T-cell (primary cell): ENCODE data around the gene CADM1. TPM values are rescaled to one million over a fixed set of nuclear protein-coding genes. Genes with fewer than 3 reads are reported as not detected.

Experiments
- ATAC-seq, 4 experiments: fragments of 200-7000 bp in 3 of 4; fragments of 150-1000 bp in 1 of 4; cut with Tn5 transposase; replicated peaks in 1 of 4; 1 replicate in 3 of 4; 2 replicates in 1 of 4; pipeline ENCODE4 v1.10.0; 2021; ENCODE audit warnings: moderate library complexity in 3 of 4, mild to moderate bottlenecking in 2 of 4, moderate number of reproducible peaks in 1 of 4
- CTCF ChIA-PET, 2 donors: fragments of 300-600 bp; sonication (Branson Sonifier 250); formaldehyde crosslinking; loops; one replicate each; lab custom pipeline; 2022; ENCODE audit warnings: antibody characterized with exemption in 2 of 2; lab: Charles Lee
- POLR2A ChIA-PET, 2 donors: fragments of 300-600 bp; sonication (Branson Sonifier 250); formaldehyde crosslinking; loops; one replicate each; lab custom pipeline; 2022; ENCODE audit warnings: antibody characterized with exemption in 2 of 2; lab: Charles Lee
- DNase-seq, 35 experiments: peaks; one replicate each; pipeline versions ENCODE4 v3.0.0 to v3.0.0-alpha.2; 2013 to 2023
- H3K27ac ChIP-seq: one replicate; pipeline ENCODE4 v1.5.1; 2013; ENCODE audit warnings: low read length
- H3K27me3 ChIP-seq, 2 experiments: replicated peaks in 1 of 2; 1 replicate in 1 of 2; 2 replicates in 1 of 2; pipeline versions ENCODE4 v1.6.1 to v1.7.0; 2013; ENCODE audit warnings: low read length in 1 of 2, mixed read lengths in 1 of 2; ENCODE audit not compliant: control insufficient read depth in 2 of 2, insufficient read depth in 2 of 2; ENCODE audit errors: extremely low read depth in 1 of 2
- H3K36me3 ChIP-seq, 2 donors: 1 replicate in 1 of 2; 2 replicates in 1 of 2; pipeline versions ENCODE4 v1.6.1 to v1.7.0; 2013; ENCODE audit warnings: low read length in 1 of 2; ENCODE audit not compliant: control insufficient read depth in 2 of 2, insufficient read depth in 1 of 2; ENCODE audit errors: extremely low read depth in 1 of 2
- H3K4me1 ChIP-seq, 2 experiments: 1 replicate in 1 of 2; 2 replicates in 1 of 2; pipeline versions ENCODE4 v1.6.1 to v1.7.0; 2013; ENCODE audit warnings: low read length in 2 of 2, mixed read lengths in 1 of 2; ENCODE audit not compliant: insufficient read depth in 2 of 2, control insufficient read depth in 1 of 2; ENCODE audit errors: extremely low read depth in 1 of 2
- H3K4me3 ChIP-seq, 2 donors: 1 replicate in 1 of 2; 2 replicates in 1 of 2; pipeline versions ENCODE4 v1.5.1 to v1.7.0; 2013; ENCODE audit warnings: mild to moderate bottlenecking in 2 of 2, low read length in 1 of 2, moderate library complexity in 1 of 2; ENCODE audit not compliant: control insufficient read depth in 1 of 2; ENCODE audit errors: extremely low read depth in 1 of 2
- H3K9me3 ChIP-seq: 2 replicates; pipeline ENCODE4 v1.7.0; 2013
- H3K27ac Mint-ChIP-seq, 2 donors: one replicate each; pipeline ENCODE4 v1.8.0; 2020 to 2021; ENCODE audit warnings: mild to moderate bottlenecking in 2 of 2, mixed read lengths in 2 of 2
- H3K27me3 Mint-ChIP-seq, 2 donors: one replicate each; pipeline ENCODE4 v1.8.0; 2021 to 2022; ENCODE audit warnings: mixed read lengths in 2 of 2
- H3K36me3 Mint-ChIP-seq: one replicate; pipeline ENCODE4 v1.8.0; 2021; ENCODE audit warnings: mixed read lengths
- H3K4me1 Mint-ChIP-seq, 3 donors: one replicate each; pipeline ENCODE4 v1.8.0; 2020 to 2022; ENCODE audit warnings: mixed read lengths in 3 of 3, mild to moderate bottlenecking in 1 of 3
- H3K4me3 Mint-ChIP-seq, 3 donors: one replicate each; pipeline ENCODE4 v1.8.0; 2020 to 2022; ENCODE audit warnings: mild to moderate bottlenecking in 3 of 3, mixed read lengths in 3 of 3, moderate library complexity in 3 of 3
- H3K9me3 Mint-ChIP-seq, 3 donors: one replicate each; pipeline ENCODE4 v1.8.0; 2020 to 2022; ENCODE audit warnings: mixed read lengths in 3 of 3
- WGBS: methylation state at CpG from one replicate; pipeline ENCODE4 v1.1.5; 2013; ENCODE audit warnings: missing lambda C conversion rate; ENCODE audit not compliant: insufficient coverage; 5-methylcytosine and 5-hydroxymethylcytosine counted together
- total RNA-seq, 35 experiments: library from RNA in 6 of 35; stranded (reverse) in 6 of 35; fragments of 120-200 nt in 1 of 35; gene quantifications; one replicate each; pipeline versions ENCODE4 v1.2.1 to v1.2.4 and lab custom pipeline; 2013 to 2026

The CADM1 gene
- total RNA-seq, 5 donors from 2014 or later (not counting 1 experiment from before 2014, with no cell fraction given), result 2.1 to 6.7 (median 3.1) TPM

DNA sequence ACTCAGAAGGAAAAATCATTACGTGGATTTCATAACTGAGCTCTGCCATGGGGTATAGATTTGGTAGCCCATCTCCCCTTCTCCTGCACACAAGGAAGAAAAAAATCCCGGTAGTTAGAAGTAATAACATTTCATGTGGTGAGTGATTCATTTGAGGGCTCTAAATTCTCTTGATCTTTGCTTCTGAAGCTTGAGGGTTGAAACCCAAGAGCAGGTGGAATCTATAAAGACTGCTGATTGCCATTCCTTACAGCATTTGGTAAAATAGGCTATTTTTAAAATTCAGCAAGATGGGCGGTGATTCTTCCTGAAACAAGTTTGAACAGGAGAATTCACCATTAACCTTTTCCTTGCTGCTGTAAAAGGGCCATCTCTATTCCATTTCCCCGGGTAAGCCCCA is 266.1 kb downstream of the CADM1 start:
- DNase-seq (no peak), ATAC-seq (no peak)
- H3K9me3 ChIP-seq, result no peaks in the 10 kb centered on the region
- no peaks in the 10 kb centered on the region for H3K4me1 Mint-ChIP-seq
- H3K9me3 Mint-ChIP-seq, result no peaks in the 10 kb centered on the region
- 100% methylated on average over 1 of the region's 4 CpGs for WGBS
- POLR2A ChIA-PET, result no interaction called here
- H3K27me3 ChIP-seq, result no peaks in the 10 kb centered on the region
- CTCF ChIA-PET, result no interaction called here
- H3K27ac Mint-ChIP-seq, result no peak overlapping the region
- H3K4me3 Mint-ChIP-seq, result no peak overlapping the region
- H3K27ac ChIP-seq, result no peak overlapping the region
- no peaks in the 10 kb centered on the region for H3K36me3 ChIP-seq
- no peaks in the 10 kb centered on the region for H3K36me3 Mint-ChIP-seq
- H3K27me3 Mint-ChIP-seq, result peaks cover 0 to 4% of the 10 kb centered on the region in 2 donors
- H3K4me3 ChIP-seq, result no peak overlapping the region
- no peaks in the 10 kb centered on the region for H3K4me1 ChIP-seq

DNA sequence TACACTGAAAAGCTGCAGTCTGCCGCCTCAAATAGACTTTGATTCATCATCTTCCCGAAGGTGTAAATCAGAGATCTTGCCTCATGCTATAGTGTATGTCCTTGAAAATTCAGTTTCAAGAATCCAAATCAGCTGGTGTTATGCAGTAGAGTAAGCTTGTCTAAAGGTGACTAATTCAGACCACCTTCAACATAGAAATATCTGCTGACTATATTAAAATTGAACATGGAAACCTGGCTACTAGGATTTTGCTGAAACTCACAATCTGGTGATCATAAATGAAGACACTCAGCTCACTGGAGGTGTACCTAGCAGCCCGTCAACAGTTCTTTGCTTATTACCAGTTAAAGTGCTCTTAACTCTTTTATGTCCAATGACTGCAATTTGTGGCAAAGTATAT is 266.6 kb downstream of the CADM1 start:
- H3K27ac ChIP-seq, result no peak overlapping the region
- no peak for ATAC-seq
- H3K36me3 ChIP-seq, result no peaks in the 10 kb centered on the region
- Mint-ChIP-seq H3K4me3 (no peak overlapping the region), H3K27ac (no peak overlapping the region), H3K9me3 (no peaks in the 10 kb centered on the region), H3K36me3 (no peaks in the 10 kb centered on the region), H3K4me1 (no peaks in the 10 kb centered on the region), H3K27me3 (peaks cover 0 to 4% of the 10 kb centered on the region in 2 donors)
- WGBS, result 100% methylated on average over 1 of the region's 3 CpGs
- H3K9me3 ChIP-seq, result no peaks in the 10 kb centered on the region
- H3K27me3 ChIP-seq, result no peaks in the 10 kb centered on the region
- DNase-seq, result no peak
- POLR2A ChIA-PET, result no interaction called here
- H3K4me1 ChIP-seq, result no peaks in the 10 kb centered on the region
- CTCF ChIA-PET, result no interaction called here
- H3K4me3 ChIP-seq, result no peak overlapping the region

DNA sequence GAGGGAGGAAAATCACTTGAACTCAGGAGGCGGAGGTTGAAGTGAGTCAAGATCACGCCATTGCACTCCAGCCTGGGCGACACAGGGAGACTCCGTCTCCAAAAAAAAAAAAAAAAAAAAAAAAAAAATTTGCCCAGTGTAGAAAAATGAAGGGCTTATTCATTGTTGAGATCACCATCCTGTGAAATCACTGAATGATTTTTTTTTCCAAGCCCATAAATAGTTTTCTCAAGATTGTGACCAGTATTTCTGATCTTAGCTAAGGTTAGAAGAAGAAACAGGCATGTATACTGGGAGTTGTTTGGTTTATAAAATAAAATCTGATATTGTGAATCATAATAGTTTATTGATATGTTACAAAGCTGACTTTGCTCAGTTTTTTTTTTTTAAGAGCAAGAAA is 269.4 kb downstream of the CADM1 start:
- POLR2A ChIA-PET, result no interaction called here
- CTCF ChIA-PET, result no interaction called here
- no peaks in the 10 kb centered on the region for H3K27me3 ChIP-seq
- no peak for ATAC-seq
- DNase-seq, result no peak
- H3K4me3 Mint-ChIP-seq, result no peak overlapping the region
- H3K27ac ChIP-seq, result no peak overlapping the region
- no peaks in the 10 kb centered on the region for H3K9me3 Mint-ChIP-seq
- no peaks in the 10 kb centered on the region for H3K36me3 ChIP-seq
- no peak overlapping the region for H3K4me3 ChIP-seq
- H3K4me1 ChIP-seq, result no peaks in the 10 kb centered on the region
- no peaks in the 10 kb centered on the region for H3K4me1 Mint-ChIP-seq
- no peaks in the 10 kb centered on the region for H3K9me3 ChIP-seq
- H3K27me3 Mint-ChIP-seq, result peaks cover 2 to 3% of the 10 kb centered on the region in 2 donors
- H3K36me3 Mint-ChIP-seq, result no peaks in the 10 kb centered on the region
- H3K27ac Mint-ChIP-seq, result no peak overlapping the region
- WGBS, result no CpG with 5 or more reads among the region's 4 CpGs

DNA sequence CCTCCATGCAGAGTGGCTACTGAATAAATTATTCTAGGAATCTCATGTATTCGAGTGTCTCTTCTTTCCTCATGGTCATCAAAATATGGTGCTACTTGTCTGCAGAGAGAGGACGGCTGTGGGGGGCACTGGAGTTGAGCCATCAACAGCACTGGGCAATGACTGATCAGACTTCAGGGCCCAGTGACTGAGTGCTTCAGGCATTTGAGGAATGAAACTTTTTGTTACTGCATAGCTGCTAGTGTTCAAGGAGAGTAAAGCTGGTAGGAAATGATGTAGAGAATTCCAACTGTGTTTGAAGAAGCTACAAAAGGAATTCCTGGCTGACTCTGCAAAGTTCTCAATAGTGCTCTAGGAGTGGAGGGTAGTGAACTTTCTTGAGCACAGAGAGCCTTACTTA is 277.7 kb downstream of the CADM1 start:
- Mint-ChIP-seq H3K9me3 (no peaks in the 10 kb centered on the region), H3K27me3 (peaks cover 4 to 6% of the 10 kb centered on the region in 2 donors), H3K27ac (no peak overlapping the region), H3K4me3 (no peak overlapping the region), H3K36me3 (peaks cover 3% of the 10 kb centered on the region), H3K4me1 (peaks cover 0 to 16% (median 3%) of the 10 kb centered on the region in 3 donors)
- Histone ChIP-seq H3K36me3 (no peaks in the 10 kb centered on the region), H3K4me3 (no peak overlapping the region), H3K27ac (no peak overlapping the region), H3K4me1 (peaks cover 0 to 8% of the 10 kb centered on the region in 2 experiments), H3K9me3 (no peaks in the 10 kb centered on the region), H3K27me3 (no peaks in the 10 kb centered on the region)
- POLR2A ChIA-PET, result interaction anchor here in 1 of 2 donors (0.6 kb wide), 1 partner anchor 107 kb away, joined by 3 read pairs; no protein-coding TSS in a partner anchor
- WGBS, result 94% methylated on average over 2 of the region's 2 CpGs
- ATAC-seq (no peak), DNase-seq (no peak)
- CTCF ChIA-PET, result no interaction called here

DNA sequence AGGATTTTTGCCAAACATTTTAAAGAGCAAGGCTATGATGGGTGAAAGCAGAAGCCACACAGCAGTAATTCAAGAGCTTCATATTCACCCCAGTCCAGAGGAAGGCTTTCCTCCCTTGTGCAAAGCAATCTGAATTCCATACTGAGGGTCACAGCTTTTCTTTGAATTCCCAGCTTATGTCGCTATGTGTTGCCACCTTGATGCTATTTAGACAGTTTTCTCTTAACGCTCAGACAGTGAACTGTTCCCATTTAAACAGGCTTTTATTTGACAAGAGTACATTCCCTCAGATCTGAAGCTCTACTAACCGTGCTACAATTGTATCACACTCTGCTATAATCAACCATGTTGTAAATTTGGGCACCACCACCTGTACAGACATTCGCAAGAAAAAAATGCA is 279.7 kb downstream of the CADM1 start:
- WGBS, result 89% methylated on average over 3 of the region's 4 CpGs
- Histone ChIP-seq H3K27ac (no peak overlapping the region), H3K4me3 (no peak overlapping the region), H3K9me3 (no peaks in the 10 kb centered on the region), H3K27me3 (no peaks in the 10 kb centered on the region), H3K4me1 (peaks cover 0 to 8% of the 10 kb centered on the region in 2 experiments), H3K36me3 (no peaks in the 10 kb centered on the region)
- no peak overlapping the region for H3K4me3 Mint-ChIP-seq
- ATAC-seq (no peak), DNase-seq (no peak)
- H3K36me3 Mint-ChIP-seq, result peaks cover 3% of the 10 kb centered on the region
- ChIA-PET CTCF (interaction anchor here in 1 of 2 donors (0.7 kb wide), 1 partner anchor 29 kb away, joined by 3 read pairs; no protein-coding TSS in a partner anchor), POLR2A (no interaction called here)
- peaks cover 0 to 3% of the 10 kb centered on the region in 2 donors for H3K27me3 Mint-ChIP-seq
- no peaks in the 10 kb centered on the region for H3K9me3 Mint-ChIP-seq
- no peak overlapping the region for H3K27ac Mint-ChIP-seq
- H3K4me1 Mint-ChIP-seq, result peaks cover 0 to 18% (median 3%) of the 10 kb centered on the region in 3 donors

DNA sequence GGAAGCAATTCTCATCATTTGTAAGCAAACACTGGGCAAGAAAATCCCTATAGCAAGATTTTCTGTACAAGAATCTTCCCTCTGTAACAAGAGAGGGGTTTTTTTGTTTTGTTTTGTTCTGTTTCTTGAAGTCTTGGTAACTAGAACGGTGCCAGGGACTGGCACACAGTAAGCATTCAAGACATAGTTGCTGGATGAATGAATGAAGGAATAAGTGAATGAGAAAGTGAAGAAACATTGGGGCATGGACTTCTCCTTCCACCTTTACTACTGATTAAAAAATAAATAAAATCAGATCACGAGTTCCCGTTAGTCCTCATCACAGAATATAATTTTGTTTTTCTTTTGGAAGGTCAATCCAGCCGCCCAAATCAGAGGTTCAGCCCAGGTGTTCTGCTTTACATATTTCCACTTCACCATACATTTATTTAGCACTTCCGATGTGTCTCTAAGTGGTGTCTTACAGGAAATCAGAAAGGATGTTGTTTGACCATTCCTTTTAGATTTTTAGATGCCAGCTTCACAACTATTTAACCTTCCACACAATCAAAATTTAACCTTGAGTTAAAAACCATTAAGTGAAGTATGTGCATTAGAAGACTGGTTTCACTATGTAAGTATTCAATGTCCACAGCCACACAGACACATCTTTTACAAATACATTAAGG is 281.2 kb downstream of the CADM1 start:
- POLR2A ChIA-PET, result no interaction called here
- H3K36me3 Mint-ChIP-seq, result peaks cover 3% of the 10 kb centered on the region
- no CpG with 5 or more reads among the region's 5 CpGs for WGBS

More for the DNA sequence above, 281.2 kb downstream of the CADM1 start:
- peaks cover 0 to 8% of the 10 kb centered on the region in 2 experiments for H3K4me1 ChIP-seq
- no peaks in the 10 kb centered on the region for H3K9me3 ChIP-seq
- Mint-ChIP-seq H3K4me3 (no peak overlapping the region), H3K27me3 (peaks cover 0 to 3% of the 10 kb centered on the region in 2 donors), H3K27ac (peak overlapping the region in 1 of 2 donors; percentile 66), H3K9me3 (no peaks in the 10 kb centered on the region), H3K4me1 (peaks cover 2 to 21% (median 3%) of the 10 kb centered on the region in 3 donors)
- no peaks in the 10 kb centered on the region for H3K36me3 ChIP-seq
- CTCF ChIA-PET, result no interaction called here
- ATAC-seq (peak in 1 of 4 experiments; percentile 43), DNase-seq (peak in 2 of 35 experiments; percentile 19 to 30)
- H3K4me3 ChIP-seq, result no peak overlapping the region
- no peaks in the 10 kb centered on the region for H3K27me3 ChIP-seq
- peak overlapping the region; percentile 47 for H3K27ac ChIP-seq
